CD4-positive, alpha-beta memory T cell (primary cell): ENCODE data around the gene CDKAL1. TPM values are rescaled to one million over a fixed set of nuclear protein-coding genes. Genes with fewer than 3 reads are reported as not detected.
"Not testable (repeated sequence)": the region's sequence is repeated elsewhere in the genome, so short reads cannot be mapped to it uniquely, and the experiment has no call there.

ENCODE experiments used
- CTCF ChIA-PET: fragments of 350-600 bp; sonication (Branson Sonifier 250); formaldehyde crosslinking; loops from one replicate; lab custom pipeline; 2021; ENCODE audit warnings: inconsistent platforms; ENCODE audit not compliant: partially characterized antibody; lab: Charles Lee
- POLR2A ChIA-PET: fragments of 350-600 bp; sonication (Branson Sonifier 250); formaldehyde crosslinking; loops from one replicate; lab custom pipeline; 2021; ENCODE audit not compliant: partially characterized antibody; lab: Charles Lee
- DNase-seq, 5 donors: peaks; one replicate each; pipeline versions ENCODE4 v3.0.0 to v3.0.0-alpha.2; 2020 to 2022; ENCODE audit warnings: mixed read lengths in 1 of 5
- H3K27ac ChIP-seq: one replicate; pipeline ENCODE4 v1.7.0; 2013; ENCODE audit warnings: low read depth, low read length
- H3K27me3 ChIP-seq: 2 replicates; pipeline ENCODE4 v1.7.0; 2013; ENCODE audit warnings: mild to moderate bottlenecking, low read length, moderate library complexity; ENCODE audit not compliant: insufficient read depth
- H3K36me3 ChIP-seq: 2 replicates; pipeline ENCODE4 v1.7.0; 2013; ENCODE audit warnings: mild to moderate bottlenecking, low read length, moderate library complexity; ENCODE audit not compliant: insufficient read depth
- H3K4me1 ChIP-seq: 2 replicates; pipeline ENCODE4 v1.7.0; 2013; ENCODE audit warnings: mild to moderate bottlenecking, low read length, moderate library complexity; ENCODE audit not compliant: insufficient read depth
- H3K4me3 ChIP-seq, 2 donors: one replicate each; pipeline ENCODE4 v1.7.0; 2013; ENCODE audit warnings: low read length in 2 of 2, mild to moderate bottlenecking in 1 of 2
- H3K9me3 ChIP-seq, 2 donors: one replicate each; pipeline ENCODE4 v1.7.0; 2013; ENCODE audit warnings: low read length in 2 of 2, control low read depth in 1 of 2; ENCODE audit not compliant: control insufficient read depth in 1 of 2
- H3K27ac Mint-ChIP-seq, 7 donors: one replicate each; pipeline ENCODE4 v1.8.0; 2020 to 2021; ENCODE audit warnings: mixed read lengths in 7 of 7, mild to moderate bottlenecking in 6 of 7, inconsistent platforms in 3 of 7, moderate library complexity in 3 of 7
- H3K27me3 Mint-ChIP-seq, 2 donors: one replicate each; pipeline ENCODE4 v1.8.0; 2020 to 2021; ENCODE audit warnings: mixed read lengths in 2 of 2
- H3K36me3 Mint-ChIP-seq, 2 donors: one replicate each; pipeline ENCODE4 v1.8.0; 2020 to 2021; ENCODE audit warnings: mixed read lengths in 2 of 2, inconsistent platforms in 1 of 2, mild to moderate bottlenecking in 1 of 2
- H3K4me1 Mint-ChIP-seq, 4 donors: one replicate each; pipeline ENCODE4 v1.8.0; 2020 to 2021; ENCODE audit warnings: mixed read lengths in 4 of 4, mild to moderate bottlenecking in 1 of 4
- H3K4me3 Mint-ChIP-seq, 8 donors: one replicate each; pipeline ENCODE4 v1.8.0; 2020 to 2021; ENCODE audit warnings: mixed read lengths in 8 of 8, mild to moderate bottlenecking in 7 of 8, moderate library complexity in 6 of 8, inconsistent platforms in 3 of 8
- H3K9me3 Mint-ChIP-seq, 8 donors: one replicate each; pipeline ENCODE4 v1.8.0; 2020 to 2021; ENCODE audit warnings: mixed read lengths in 8 of 8, mild to moderate bottlenecking in 5 of 8, inconsistent platforms in 3 of 8, moderate library complexity in 1 of 8
- intact Hi-C: fragments of 100-400 bp; cut with micrococcal nuclease; formaldehyde crosslinking; loops from one replicate; pipeline ENCODE4 v1.15.1; 2023
- polyA plus RNA-seq, 2 donors: library from polyadenylated mRNA; unstranded; fragments of 300-500 nt; fragmentation: Illumina TruSeq; gene quantifications; one replicate each; pipeline ENCODE4 v1.2.3, GENCODE V29; 2021
- total RNA-seq, 2 experiments: library from RNA; stranded (reverse); gene quantifications; one replicate each; pipeline ENCODE4 v1.2.3, GENCODE V29; 2021

CDKAL1 gene
- total and polyA plus RNA-seq, 4 experiments from 2014 or later, result 22.3 to 41.8 (median 26.8) TPM

- H3K9me3 ChIP-seq, DNase-seq, H3K9me3 Mint-ChIP-seq, H3K4me3 Mint-ChIP-seq, H3K36me3 ChIP-seq, CTCF ChIA-PET, H3K4me3 ChIP-seq, H3K27me3 ChIP-seq, H3K27ac ChIP-seq, H3K27me3 Mint-ChIP-seq, intact Hi-C loops, H3K27ac Mint-ChIP-seq, H3K4me1 ChIP-seq, POLR2A ChIA-PET: not testable (repeated sequence)
- H3K4me1 Mint-ChIP-seq, result peaks cover 8 to 33% (median 11%) of the 10 kb centered on the region in 4 donors
- H3K36me3 Mint-ChIP-seq, result peaks cover 13 to 24% of the 10 kb centered on the region in 2 donors
Observed at GRCh38 chr6:20617537-20617936, 83.3 kb downstream of the CDKAL1 start.

GRCh38 chr6:20620043-20620442 lies 85.8 kb downstream of the CDKAL1 start:
- H3K27ac ChIP-seq, result no peak overlapping the region
- ChIA-PET POLR2A (no interaction called here), CTCF (interaction anchor here (1.0 kb wide), 1 partner anchor 216 kb away, joined by 3 read pairs; no protein-coding TSS in a partner anchor)
- H3K27me3 ChIP-seq, result no peaks in the 10 kb centered on the region
- H3K9me3 ChIP-seq, result no peaks in the 10 kb centered on the region
- peaks cover 7 to 35% (median 18%) of the 10 kb centered on the region in 4 donors for H3K4me1 Mint-ChIP-seq
- H3K27me3 Mint-ChIP-seq, result no peaks in the 10 kb centered on the region
- intact Hi-C loops, result no loop called here
- no peaks in the 10 kb centered on the region for H3K36me3 ChIP-seq
- H3K27ac Mint-ChIP-seq, result no peak overlapping the region
- no peak for DNase-seq
- H3K4me1 ChIP-seq, result no peaks in the 10 kb centered on the region
- peaks cover 8 to 23% of the 10 kb centered on the region in 2 donors for H3K36me3 Mint-ChIP-seq
- H3K4me3 Mint-ChIP-seq, result no peak overlapping the region
- H3K9me3 Mint-ChIP-seq, result peaks cover 0 to 2% (median 0%) of the 10 kb centered on the region in 8 donors
- H3K4me3 ChIP-seq, result no peak overlapping the region

- no peak overlapping the region for H3K4me3 Mint-ChIP-seq
- H3K27me3 Mint-ChIP-seq, result no peaks in the 10 kb centered on the region
- no peak for DNase-seq
- H3K9me3 Mint-ChIP-seq, result no peaks in the 10 kb centered on the region
- CTCF ChIA-PET, result no interaction called here
- H3K27ac Mint-ChIP-seq, result peak overlapping the region in 1 of 7 donors; percentile 24
- peaks cover 7 to 28% (median 9%) of the 10 kb centered on the region in 4 donors for H3K4me1 Mint-ChIP-seq
- Histone ChIP-seq H3K27ac (no peak overlapping the region), H3K4me3 (no peak overlapping the region), H3K4me1 (no peaks in the 10 kb centered on the region), H3K36me3 (no peaks in the 10 kb centered on the region), H3K9me3 (no peaks in the 10 kb centered on the region), H3K27me3 (no peaks in the 10 kb centered on the region)
- H3K36me3 Mint-ChIP-seq, result peaks cover 4 to 26% of the 10 kb centered on the region in 2 donors
- POLR2A ChIA-PET, result no interaction called here
- intact Hi-C loops, result no loop called here
Observed at GRCh38 chr6:20623761-20624160, 89.5 kb downstream of the CDKAL1 start.

GRCh38 chr6:20626165-20626564 lies 91.9 kb downstream of the CDKAL1 start:
- no peak overlapping the region for H3K4me3 Mint-ChIP-seq
- POLR2A ChIA-PET, result no interaction called here
- H3K4me1 Mint-ChIP-seq, result peaks cover 15 to 39% (median 18%) of the 10 kb centered on the region in 4 donors
- no peaks in the 10 kb centered on the region for H3K27me3 Mint-ChIP-seq
- no peak overlapping the region for H3K4me3 ChIP-seq
- CTCF ChIA-PET, result no interaction called here
- H3K4me1 ChIP-seq, result no peaks in the 10 kb centered on the region
- H3K27me3 ChIP-seq, result no peaks in the 10 kb centered on the region
- no peak overlapping the region for H3K27ac Mint-ChIP-seq
- intact Hi-C loops, result no loop called here
- H3K36me3 Mint-ChIP-seq, result peaks cover 8 to 24% of the 10 kb centered on the region in 2 donors
- no peak overlapping the region for H3K27ac ChIP-seq
- no peaks in the 10 kb centered on the region for H3K9me3 Mint-ChIP-seq
- no peaks in the 10 kb centered on the region for H3K9me3 ChIP-seq
- no peak for DNase-seq
- H3K36me3 ChIP-seq, result no peaks in the 10 kb centered on the region

- Histone ChIP-seq H3K27ac (no peak overlapping the region), H3K9me3 (no peaks in the 10 kb centered on the region), H3K4me1 (no peaks in the 10 kb centered on the region), H3K4me3 (no peak overlapping the region), H3K36me3 (no peaks in the 10 kb centered on the region), H3K27me3 (no peaks in the 10 kb centered on the region)
- Mint-ChIP-seq H3K36me3 (peaks cover 12 to 21% of the 10 kb centered on the region in 2 donors), H3K27ac (no peak overlapping the region), H3K4me3 (no peak overlapping the region), H3K27me3 (no peaks in the 10 kb centered on the region), H3K4me1 (peaks cover 19 to 43% (median 33%) of the 10 kb centered on the region in 4 donors), H3K9me3 (peaks cover 0 to 2% (median 0%) of the 10 kb centered on the region in 8 donors)
- POLR2A ChIA-PET, result no interaction called here
- CTCF ChIA-PET, result no interaction called here
- intact Hi-C loops, result no loop called here
- no peak for DNase-seq
Observed at GRCh38 chr6:20629509-20629908, 95.3 kb downstream of the CDKAL1 start.

GRCh38 chr6:20630136-20630535 lies 95.9 kb downstream of the CDKAL1 start:
- Histone ChIP-seq H3K27me3 (no peaks in the 10 kb centered on the region), H3K4me3 (no peak overlapping the region), H3K9me3 (no peaks in the 10 kb centered on the region), H3K4me1 (no peaks in the 10 kb centered on the region), H3K27ac (no peak overlapping the region), H3K36me3 (no peaks in the 10 kb centered on the region)
- Mint-ChIP-seq H3K27me3 (no peaks in the 10 kb centered on the region), H3K4me1 (peaks cover 17 to 42% (median 32%) of the 10 kb centered on the region in 4 donors), H3K9me3 (peaks cover 0 to 2% (median 0%) of the 10 kb centered on the region in 8 donors), H3K27ac (peak overlapping the region in 1 of 7 donors; percentile 26), H3K36me3 (peaks cover 12 to 22% of the 10 kb centered on the region in 2 donors), H3K4me3 (no peak overlapping the region)
- ChIA-PET CTCF (no interaction called here), POLR2A (no interaction called here)
- intact Hi-C loops, result no loop called here
- DNase-seq, result no peak

- Mint-ChIP-seq H3K9me3 (peaks cover 0 to 2% (median 0%) of the 10 kb centered on the region in 8 donors), H3K4me3 (no peak overlapping the region), H3K27ac (peak overlapping the region in 1 of 7 donors; percentile 62), H3K36me3 (peaks cover 12 to 25% of the 10 kb centered on the region in 2 donors), H3K27me3 (no peaks in the 10 kb centered on the region), H3K4me1 (peaks cover 18 to 42% (median 32%) of the 10 kb centered on the region in 4 donors)
- no peaks in the 10 kb centered on the region for H3K27me3 ChIP-seq
- no peak overlapping the region for H3K27ac ChIP-seq
- no peak for DNase-seq
- no peaks in the 10 kb centered on the region for H3K4me1 ChIP-seq
- H3K9me3 ChIP-seq, result no peaks in the 10 kb centered on the region
- intact Hi-C loops, result no loop called here
- CTCF ChIA-PET, result no interaction called here
- H3K36me3 ChIP-seq, result no peaks in the 10 kb centered on the region
- POLR2A ChIA-PET, result no interaction called here
- no peak overlapping the region for H3K4me3 ChIP-seq
Observed at GRCh38 chr6:20630617-20631548, 96.6 kb downstream of the CDKAL1 start.
